GM10847 (cell line): Measurements from ENCODE around the gene SOAT1.

ENCODE experiments used
- POLR2A ChIP-seq: IDR thresholded peaks from 2 replicates; pipeline ENCODE4 v1.6.1; 2011; ENCODE audit not compliant: insufficient read length; ENCODE audit errors: extremely low read depth

SOAT1 gene

DNA sequence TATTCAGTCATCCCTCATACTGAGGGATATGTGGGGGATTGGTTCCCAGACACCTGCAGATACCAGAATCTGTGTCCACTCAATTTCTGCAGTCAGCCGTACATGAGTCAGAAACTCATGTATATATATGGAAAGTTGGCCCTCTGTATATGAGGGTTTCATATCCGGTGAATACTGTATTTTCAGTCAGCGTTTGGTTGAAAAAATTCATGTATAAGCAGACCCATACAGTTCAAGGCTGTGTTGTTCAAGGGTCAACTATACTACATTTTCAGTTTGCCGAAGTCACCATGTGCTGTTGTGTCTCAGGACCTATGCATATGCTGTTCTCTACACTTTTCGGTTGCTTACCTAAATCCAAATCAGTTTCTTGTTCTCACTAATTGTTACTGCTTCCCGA is 82.6 kb downstream of the SOAT1 start:
- TF ChIP-seq POLR2A, result no peak

DNA sequence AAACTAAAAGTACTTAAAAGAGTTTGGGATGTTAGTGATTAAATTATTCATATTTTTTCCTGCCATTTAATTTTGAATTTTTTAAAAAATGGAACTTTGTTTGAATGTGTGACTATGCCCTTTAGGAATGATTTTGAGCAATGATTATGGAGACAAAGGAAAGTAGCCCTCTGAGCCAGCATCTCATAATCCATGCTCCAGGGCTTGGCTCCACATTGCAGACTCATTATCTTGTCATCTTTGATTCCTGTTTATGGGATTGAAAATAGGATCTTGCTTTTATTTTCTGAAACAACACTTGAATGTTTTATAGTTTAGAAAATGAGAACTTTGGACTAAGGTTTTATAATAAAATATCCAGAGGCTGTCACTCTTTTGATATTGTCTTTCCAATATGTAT is 86.7 kb downstream of the SOAT1 start:
- TF ChIP-seq POLR2A, result no peak

GRCh38 chr1:179384027-179384426 is 90.4 kb downstream of the SOAT1 start:
- no peak for TF ChIP-seq POLR2A

- no peak for TF ChIP-seq POLR2A
These were observed 91.9 kb downstream of the SOAT1 start for GRCh38 chr1:179385510-179385909.

DNA sequence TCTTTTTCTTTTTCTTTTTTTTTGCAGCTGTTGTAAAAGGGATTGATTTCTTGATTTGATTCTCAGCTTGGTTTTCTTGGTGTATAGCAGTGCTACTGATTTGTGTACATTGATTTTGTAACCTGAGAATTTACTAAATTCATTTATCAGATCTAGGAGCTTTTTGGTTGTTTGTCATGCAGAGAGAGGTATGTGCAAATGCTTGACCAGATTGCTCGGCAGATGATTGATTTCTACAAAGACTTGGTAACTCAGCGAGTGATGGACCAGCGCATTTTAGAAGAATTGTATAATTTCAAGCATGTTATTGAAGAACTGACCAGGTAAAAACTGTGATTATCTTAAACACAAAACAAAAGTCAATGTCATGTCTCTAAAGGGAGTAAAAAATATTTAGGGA is 100.1 kb downstream of the SOAT1 start:
- no peak for TF ChIP-seq POLR2A
